ENCODE measurements around the gene IGF1. TPM values are rescaled to one million over a fixed set of nuclear protein-coding genes. Genes with fewer than 3 reads are reported as not detected.

Gene IGF1
- total and polyA plus RNA-seq, 9 of the 15 experiments (the other 6 are each of a cell fraction or from before 2014, with no cell fraction given), result 3.7 to 13.9 (median 4.5) TPM

- no peaks in the 10 kb centered on the region for H3K4me1 ChIP-seq (replicated peaks in 1 of 2; ENCODE audit: control insufficient read depth in 2 of 2, insufficient read depth in 2 of 2, low read length in 2 of 2)
- TF ChIP-seq HNRNPH1 (optimal IDR thresholded peaks at IDR 0.05; ENCODE audit: low read depth, low read length) (no peak), ZNF668 (CRISPR knock-in tag; IDR thresholded peaks at IDR 0.05) (no peak), NFATC3 (IDR thresholded peaks at IDR 0.05) (no peak), ZFPM2 (CRISPR knock-in tag; IDR thresholded peaks at IDR 0.05) (no peak)
- BruUV-seq (replicated peaks), result no TSS peak
- no peaks in the 10 kb centered on the region for H3K27me3 ChIP-seq (ENCODE audit: control insufficient read depth in 2 of 2, insufficient read depth in 2 of 2, low read length in 2 of 2)
- no peaks in the 10 kb centered on the region for H3K79me2 ChIP-seq (ENCODE audit: control insufficient read depth, insufficient read depth, low read length)
- no peaks in the 10 kb centered on the region for H3K9me3 ChIP-seq (replicated peaks; ENCODE audit: control insufficient read depth, insufficient read depth, low read depth, low read length)
- ChIA-PET CTCF (ENCODE audit: low intra/inter-chr PET ratio) (no interaction called here), POLR2A (interaction anchor here (0.9 kb wide), 1 partner anchor 11 kb away, joined by 3 read pairs; no protein-coding TSS in a partner anchor)
- H3K27ac ChIP-seq (ENCODE audit: extremely low read depth, low read depth, low read length), result no peak overlapping the region
- no peak for FAIRE-seq
- H3K4me2 ChIP-seq (ENCODE audit: insufficient read depth, low read length), result no peak overlapping the region
- 0% methylated on average over 1 of the region's 1 CpG for WGBS (ENCODE audit: insufficient coverage, low coverage, missing lambda C conversion rate)
- H3K36me3 ChIP-seq (ENCODE audit: control insufficient read depth, insufficient read depth, low read length), result no peaks in the 10 kb centered on the region
- ATAC-seq, result no peak
- no peak overlapping the region for H3K4me3 ChIP-seq
- H2AFZ ChIP-seq (ENCODE audit: low read depth, low read length), result no peak overlapping the region
- intact Hi-C loops (cut with micrococcal nuclease) (no loop called here), in situ Hi-C loops (cut with MboI) (no loop called here)
- no peaks in the 10 kb centered on the region for H3K9me1 ChIP-seq (ENCODE audit: control insufficient read depth, insufficient read depth, low read length)
- no peak for DNase-seq (ENCODE audit: extremely low read depth in 1 of 4, low spot score in 3 of 4)
- no peak overlapping the region for H3K9ac ChIP-seq (ENCODE audit: insufficient read depth in 1 of 2, low read depth in 2 of 2, low read length in 2 of 2)
- H4K20me1 ChIP-seq (replicated peaks; ENCODE audit: control insufficient read depth, insufficient read depth, low read length), result no peaks in the 10 kb centered on the region
Observed at GRCh38 chr12:102514696-102515095, 34.3 kb upstream of the IGF1 start.

- CTCF ChIA-PET (ENCODE audit: low intra/inter-chr PET ratio), result no interaction called here
- no peaks in the 10 kb centered on the region for H3K9me1 ChIP-seq (ENCODE audit: control insufficient read depth, insufficient read depth, low read length)
- H3K36me3 ChIP-seq (ENCODE audit: control insufficient read depth, insufficient read depth, low read length), result no peaks in the 10 kb centered on the region
- no peak overlapping the region for H3K9ac ChIP-seq (ENCODE audit: insufficient read depth in 1 of 2, low read depth in 2 of 2, low read length in 2 of 2)
- H4K20me1 ChIP-seq (replicated peaks; ENCODE audit: control insufficient read depth, insufficient read depth, low read length), result no peaks in the 10 kb centered on the region
- WGBS (ENCODE audit: insufficient coverage, low coverage, missing lambda C conversion rate), result 2% methylated on average over 3 of the region's 3 CpGs
- H2AFZ ChIP-seq (ENCODE audit: low read depth, low read length), result no peak overlapping the region
- H3K4me2 ChIP-seq (ENCODE audit: insufficient read depth, low read length), result no peak overlapping the region
- intact Hi-C loops (cut with micrococcal nuclease), result no loop called here
- H3K4me3 ChIP-seq, result no peak overlapping the region
- no peaks in the 10 kb centered on the region for H3K27me3 ChIP-seq (ENCODE audit: control insufficient read depth in 2 of 2, insufficient read depth in 2 of 2, low read length in 2 of 2)
- H3K79me2 ChIP-seq (ENCODE audit: control insufficient read depth, insufficient read depth, low read length), result no peaks in the 10 kb centered on the region
- in situ Hi-C loops (cut with MboI), result no loop called here
- no peak for FAIRE-seq
- POLR2A ChIA-PET, result interaction anchor here (0.6 to 0.9 kb wide), 2 partner anchors 12 to 13 kb away, joined by 3 read pairs; no protein-coding TSS in a partner anchor
- H3K27ac ChIP-seq (ENCODE audit: extremely low read depth, low read depth, low read length), result no peak overlapping the region
- no peaks in the 10 kb centered on the region for H3K9me3 ChIP-seq (replicated peaks; ENCODE audit: control insufficient read depth, insufficient read depth, low read depth, low read length)
- no peak for DNase-seq (ENCODE audit: extremely low read depth in 1 of 4, low spot score in 3 of 4)
- no peak for ATAC-seq
- BruUV-seq (replicated peaks), result no TSS peak
- no peaks in the 10 kb centered on the region for H3K4me1 ChIP-seq (replicated peaks in 1 of 2; ENCODE audit: control insufficient read depth in 2 of 2, insufficient read depth in 2 of 2, low read length in 2 of 2)
- TF ChIP-seq TRIM28 (IDR thresholded peaks at IDR 0.05) (no peak), SUPT5H (IDR thresholded peaks at IDR 0.05) (no peak), NCOA4 (IDR thresholded peaks at IDR 0.05; ENCODE audit: partially characterized antibody) (no peak), ZSCAN29 (IDR thresholded peaks at IDR 0.05) (no peak), GTF2F1 (IDR thresholded peaks at IDR 0.05; ENCODE audit: low read depth, low read length) (no peak), PTTG1 (tag; IDR thresholded peaks at IDR 0.05; ENCODE audit: low read depth) (no peak), MCM5 (IDR thresholded peaks at IDR 0.05; ENCODE audit: low read depth) (no peak), E2F8 (IDR thresholded peaks at IDR 0.05; ENCODE audit: low read depth, partially characterized antibody) (no peak), BMI1 (IDR thresholded peaks at IDR 0.05; ENCODE audit: low read length) (no peak), ZNF830 (CRISPR knock-in tag; IDR thresholded peaks at IDR 0.05) (no peak), ZFP91 (CRISPR knock-in tag; IDR thresholded peaks at IDR 0.05) (no peak), ZNF589 (CRISPR knock-in tag; IDR thresholded peaks at IDR 0.05; ENCODE audit: low read depth) (no peak)
Observed at GRCh38 chr12:102513739-102514138, 33.4 kb upstream of the IGF1 start.

Data from K562 (cell line).